ENCODE data around the gene TANGO2. TPM values are rescaled to one million over a fixed set of nuclear protein-coding genes. Genes with fewer than 3 reads are reported as not detected.

Gene TANGO2
- total RNA-seq, 1 donor from 2014 or later: 17.4 TPM

DNA sequence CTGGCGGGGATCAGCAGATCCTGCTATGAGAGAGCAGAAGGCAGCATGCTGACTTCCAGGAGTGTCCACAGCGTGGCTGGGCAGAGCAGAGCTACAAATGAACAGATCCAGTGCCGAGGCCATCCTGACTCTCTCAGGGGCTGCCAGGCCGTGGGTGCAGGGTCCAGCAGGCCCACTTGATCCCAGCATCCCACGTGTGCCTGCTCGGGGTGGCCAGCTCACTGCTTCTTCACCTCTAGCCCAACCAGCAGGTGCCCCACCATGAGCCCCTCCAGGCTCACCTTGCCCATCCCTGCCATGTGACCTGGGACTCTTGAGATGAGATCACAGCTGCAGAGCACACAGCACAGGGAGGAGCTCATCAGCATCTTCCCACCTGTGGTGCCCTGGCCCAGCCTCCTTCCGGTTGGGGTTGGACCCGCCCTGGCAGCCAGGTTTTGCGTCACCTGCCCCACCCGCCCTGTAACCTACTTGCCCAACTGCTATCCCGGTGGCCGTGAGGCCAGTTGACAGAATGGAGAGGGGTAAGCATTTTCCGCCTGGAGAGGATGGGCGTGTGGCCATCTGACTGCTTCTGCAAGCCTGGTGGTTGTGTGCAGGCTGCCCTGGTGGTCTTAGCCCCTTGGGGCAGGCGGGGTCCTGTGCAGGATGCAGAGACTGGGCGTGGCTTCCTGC, 11.0 kb downstream of the TANGO2 start:
- peaks cover 3% of the 10 kb centered on the region for H3K36me3 Mint-ChIP-seq
- peaks cover 11% of the 10 kb centered on the region for H3K4me1 Mint-ChIP-seq (ENCODE audit: unreplicated experiment)
- no peak overlapping the region for H3K27ac Mint-ChIP-seq
- H3K9me3 Mint-ChIP-seq: no peaks in the 10 kb centered on the region
- no peak for DNase-seq (ENCODE audit: extremely low spot score, unreplicated experiment)
- TF ChIP-seq, protein P1, sequence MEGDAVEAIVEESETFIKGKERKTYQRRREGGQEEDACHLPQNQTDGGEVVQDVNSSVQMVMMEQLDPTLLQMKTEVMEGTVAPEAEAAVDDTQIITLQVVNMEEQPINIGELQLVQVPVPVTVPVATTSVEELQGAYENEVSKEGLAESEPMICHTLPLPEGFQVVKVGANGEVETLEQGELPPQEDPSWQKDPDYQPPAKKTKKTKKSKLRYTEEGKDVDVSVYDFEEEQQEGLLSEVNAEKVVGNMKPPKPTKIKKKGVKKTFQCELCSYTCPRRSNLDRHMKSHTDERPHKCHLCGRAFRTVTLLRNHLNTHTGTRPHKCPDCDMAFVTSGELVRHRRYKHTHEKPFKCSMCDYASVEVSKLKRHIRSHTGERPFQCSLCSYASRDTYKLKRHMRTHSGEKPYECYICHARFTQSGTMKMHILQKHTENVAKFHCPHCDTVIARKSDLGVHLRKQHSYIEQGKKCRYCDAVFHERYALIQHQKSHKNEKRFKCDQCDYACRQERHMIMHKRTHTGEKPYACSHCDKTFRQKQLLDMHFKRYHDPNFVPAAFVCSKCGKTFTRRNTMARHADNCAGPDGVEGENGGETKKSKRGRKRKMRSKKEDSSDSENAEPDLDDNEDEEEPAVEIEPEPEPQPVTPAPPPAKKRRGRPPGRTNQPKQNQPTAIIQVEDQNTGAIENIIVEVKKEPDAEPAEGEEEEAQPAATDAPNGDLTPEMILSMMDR (conservative IDR thresholded peaks at IDR 0.05): no peak
- no peaks in the 10 kb centered on the region for H3K27me3 Mint-ChIP-seq
- H3K4me3 Mint-ChIP-seq: no peak overlapping the region

DNA sequence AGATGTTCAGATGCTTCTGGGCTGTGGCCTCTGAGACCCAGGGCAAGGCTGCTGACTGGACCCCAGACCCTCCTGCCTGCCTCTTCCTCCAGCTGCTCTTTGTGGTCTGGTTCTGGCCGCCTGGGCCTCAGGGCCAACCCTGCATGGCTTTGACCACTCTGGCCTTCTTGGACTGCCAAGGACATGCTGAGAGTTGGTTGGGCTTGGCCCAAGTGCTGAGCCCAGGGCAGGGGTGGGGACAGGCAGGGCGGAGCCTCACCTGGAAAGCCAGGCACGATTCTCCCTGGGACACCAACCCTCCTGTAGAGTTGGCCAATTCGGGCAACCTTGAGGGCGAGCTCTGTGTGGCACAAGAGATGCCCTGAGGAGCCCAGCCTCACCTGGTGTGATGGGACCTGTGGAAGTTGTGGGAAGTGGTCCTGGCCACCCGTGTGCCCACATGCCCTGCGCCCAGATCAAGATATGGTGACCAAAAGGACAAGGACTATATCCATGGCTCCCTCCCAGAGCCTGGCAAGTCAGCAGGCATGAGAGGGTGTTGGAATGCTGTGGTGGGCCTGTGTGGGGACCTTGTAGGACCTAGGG, 11.6 kb downstream of the TANGO2 start:
- H3K4me3 Mint-ChIP-seq: no peak overlapping the region
- H3K36me3 Mint-ChIP-seq: peaks cover 3% of the 10 kb centered on the region
- DNase-seq (ENCODE audit: extremely low spot score, unreplicated experiment): no peak
- H3K27me3 Mint-ChIP-seq: no peaks in the 10 kb centered on the region
- TF ChIP-seq, protein P1 (conservative IDR thresholded peaks at IDR 0.05): no peak
- H3K9me3 Mint-ChIP-seq: no peaks in the 10 kb centered on the region
- peaks cover 13% of the 10 kb centered on the region for H3K4me1 Mint-ChIP-seq (ENCODE audit: unreplicated experiment)
- no peak overlapping the region for H3K27ac Mint-ChIP-seq

DNA sequence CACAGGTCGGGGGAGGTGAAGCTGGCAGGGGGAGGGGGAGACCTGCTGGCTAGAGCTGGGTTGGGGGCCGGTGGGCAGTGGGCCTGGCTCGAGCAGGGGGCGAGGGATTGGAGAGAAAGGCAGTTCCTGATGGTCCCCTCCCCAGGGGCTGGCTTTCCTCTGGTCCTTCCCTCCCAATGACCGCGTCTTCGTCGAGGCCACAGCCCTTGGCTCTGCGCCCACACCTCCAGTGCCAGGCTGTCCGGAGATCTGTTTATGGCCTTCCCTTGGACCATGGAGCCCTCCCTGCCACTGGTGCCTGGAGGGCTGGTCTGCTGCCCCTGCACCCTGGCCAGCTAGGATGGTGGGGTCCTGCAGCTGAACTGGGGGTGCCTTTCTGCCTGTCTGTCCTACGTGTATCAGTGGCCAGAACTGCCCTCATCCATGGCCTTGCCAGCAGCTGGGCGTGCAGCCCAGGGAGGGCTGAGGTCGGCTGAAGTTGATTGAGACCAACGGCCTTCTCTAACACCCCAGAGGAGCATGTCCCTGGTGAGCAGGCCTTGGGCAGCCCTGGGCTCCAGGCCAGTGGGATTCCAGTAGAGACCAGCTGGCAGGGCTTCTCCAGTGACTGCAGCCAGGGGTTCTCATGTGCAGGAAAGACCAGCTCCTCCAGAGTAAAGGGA, 12.3 kb downstream of the TANGO2 start:
- Mint-ChIP-seq H3K9me3 (no peaks in the 10 kb centered on the region), H3K36me3 (peaks cover 3% of the 10 kb centered on the region), H3K4me1 (ENCODE audit: unreplicated experiment) (peaks cover 18% of the 10 kb centered on the region), H3K4me3 (no peak overlapping the region), H3K27ac (no peak overlapping the region), H3K27me3 (no peaks in the 10 kb centered on the region)
- TF ChIP-seq, protein P1 (conservative IDR thresholded peaks at IDR 0.05): no peak
- no peak for DNase-seq (ENCODE audit: extremely low spot score, unreplicated experiment)

DNA sequence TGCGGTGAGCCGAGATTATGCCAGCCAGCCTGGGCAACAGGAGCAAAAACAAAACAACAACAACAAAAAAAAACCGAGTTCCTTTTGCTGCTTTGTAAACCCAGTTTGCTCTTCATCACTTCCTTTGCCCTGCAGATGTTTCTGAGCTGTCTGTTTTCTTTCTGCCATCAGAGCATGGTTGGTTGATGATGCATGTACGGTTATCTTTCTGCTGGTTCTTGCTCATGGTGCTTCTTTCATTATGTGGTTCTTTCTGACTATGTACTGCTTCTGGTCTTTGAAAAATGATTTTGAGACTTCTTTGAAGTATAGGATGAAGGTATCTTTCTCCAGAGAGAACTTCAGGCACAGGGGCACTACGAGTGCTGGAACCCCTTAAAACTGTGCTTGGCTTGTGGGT, 13.2 kb downstream of the TANGO2 start:
- H3K4me3 Mint-ChIP-seq: no peak overlapping the region
- peaks cover 18% of the 10 kb centered on the region for H3K4me1 Mint-ChIP-seq (ENCODE audit: unreplicated experiment)
- H3K36me3 Mint-ChIP-seq: peaks cover 3% of the 10 kb centered on the region
- TF ChIP-seq, protein P1 (conservative IDR thresholded peaks at IDR 0.05): no peak
- DNase-seq (ENCODE audit: extremely low spot score, unreplicated experiment): no peak
- no peaks in the 10 kb centered on the region for H3K9me3 Mint-ChIP-seq
- no peaks in the 10 kb centered on the region for H3K27me3 Mint-ChIP-seq
- H3K27ac Mint-ChIP-seq: no peak overlapping the region

DNA sequence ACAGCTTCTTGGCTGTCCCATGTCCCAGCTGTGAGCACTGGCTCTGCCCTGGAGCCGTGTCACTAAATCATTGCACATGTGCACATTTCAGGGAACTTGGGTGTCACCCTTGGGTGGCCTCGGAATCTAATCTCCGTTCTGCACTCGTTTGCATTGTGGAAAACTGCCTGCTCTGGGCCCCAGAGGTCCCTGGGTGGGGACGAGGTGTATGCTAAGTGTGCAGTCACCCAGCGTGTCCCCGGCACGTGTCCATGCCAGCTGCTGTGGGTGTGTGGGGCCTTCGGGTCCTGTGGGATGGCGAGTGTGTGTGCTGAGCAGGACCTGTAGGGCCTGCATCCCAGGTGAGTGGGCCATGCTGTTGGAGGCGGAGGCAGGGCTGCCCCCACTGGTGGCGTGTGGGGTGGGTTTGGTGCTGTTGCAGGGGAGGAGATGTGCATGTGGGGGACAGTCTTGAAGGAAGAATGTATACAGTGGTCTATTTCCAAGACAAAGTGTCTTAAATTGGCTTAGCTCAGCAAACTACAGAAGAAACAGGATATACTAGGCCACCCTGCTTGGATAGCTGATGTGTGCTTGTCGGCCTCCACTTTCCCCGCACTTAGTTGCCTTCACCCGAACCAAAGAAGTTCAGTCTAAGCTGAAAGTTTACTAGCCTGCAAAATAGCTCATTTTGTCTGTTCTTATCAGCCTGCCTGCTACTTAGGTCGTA, 14.6 kb downstream of the TANGO2 start:
- H3K4me1 Mint-ChIP-seq (ENCODE audit: unreplicated experiment): peaks cover 18% of the 10 kb centered on the region
- peak overlapping the region; percentile 89 for H3K27ac Mint-ChIP-seq
- no peaks in the 10 kb centered on the region for H3K9me3 Mint-ChIP-seq

More for the DNA sequence above, 14.6 kb downstream of the TANGO2 start:
- TF ChIP-seq, protein P1 (conservative IDR thresholded peaks at IDR 0.05): no peak
- no peak for DNase-seq (ENCODE audit: extremely low spot score, unreplicated experiment)
- Mint-ChIP-seq H3K36me3 (peaks cover 3% of the 10 kb centered on the region), H3K27me3 (no peaks in the 10 kb centered on the region), H3K4me3 (peak overlapping the region; percentile 2)
